Left forelimb (tissue), 1 donor: Measurements from ENCODE around the gene C16orf89.
"Not testable (repeated sequence)": the region's sequence is repeated elsewhere in the genome, so short reads cannot be mapped to it uniquely, and the experiment has no call there.

Experiments
- DNase-seq: peaks from one replicate; pipeline ENCODE4 v3.0.0-alpha.2; 2018; ENCODE audit warnings: low spot score

C16orf89 gene

DNA sequence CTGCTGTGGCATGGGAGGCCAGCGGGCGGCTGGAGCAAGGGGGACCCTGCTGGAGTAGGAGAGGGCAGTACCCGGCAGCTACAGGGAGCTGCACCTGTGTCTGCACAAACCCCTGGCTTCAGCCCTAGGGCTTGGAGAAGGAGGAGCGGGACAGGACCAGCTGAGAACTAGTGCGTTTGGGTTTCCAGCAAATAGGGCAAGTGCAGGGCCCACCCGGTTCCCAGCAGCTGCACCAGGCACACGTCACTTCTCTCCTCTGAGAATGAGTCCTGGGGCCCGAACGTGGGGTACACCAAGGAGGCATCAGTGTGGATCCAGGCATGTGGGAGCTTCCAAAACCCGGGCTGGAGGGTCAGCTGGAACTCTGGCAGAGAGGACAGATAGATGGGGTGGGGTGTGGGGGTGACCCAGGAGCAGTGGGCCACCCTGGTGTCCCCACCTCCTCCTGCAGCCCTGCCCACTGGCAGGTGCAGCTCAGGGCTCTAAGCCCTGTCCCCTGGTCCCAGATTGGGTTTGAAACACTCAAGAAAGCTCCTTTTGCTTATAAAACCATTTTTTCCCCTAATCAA is 5.6 kb downstream of the C16orf89 start:
- no peak for DNase-seq

DNA sequence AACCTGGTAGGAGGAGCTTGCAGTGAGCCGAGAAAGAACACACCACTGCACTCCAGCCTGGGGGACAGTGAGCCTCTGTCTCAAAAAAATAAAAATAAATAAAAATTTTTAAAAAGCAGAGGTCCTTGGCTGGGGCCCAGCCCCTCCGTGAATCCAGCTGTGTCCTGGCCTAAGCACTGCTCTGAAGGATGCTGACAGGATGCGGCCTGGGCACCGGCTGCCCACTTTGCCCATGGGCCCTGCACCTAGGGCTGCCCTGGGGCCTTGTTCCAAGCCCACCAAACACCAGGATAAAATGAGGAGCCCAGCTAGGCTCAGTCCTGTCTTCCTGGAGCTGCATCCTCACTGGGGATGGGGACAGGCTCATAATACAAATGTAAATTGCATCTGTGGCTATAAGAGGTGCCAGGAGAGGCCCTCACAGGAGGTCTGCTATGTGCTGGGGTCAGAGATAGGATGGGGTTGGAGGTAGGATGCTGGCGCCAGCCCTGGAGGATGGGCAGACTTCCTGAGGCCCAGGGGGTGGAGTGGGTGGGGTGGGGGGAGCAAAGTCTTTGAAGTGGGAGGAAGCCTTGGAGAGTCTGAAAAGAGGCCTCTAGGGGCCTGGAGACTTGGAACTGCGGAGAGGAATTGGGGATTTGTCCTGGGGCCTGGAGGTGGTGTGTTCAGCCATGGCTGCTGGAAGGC is 6.2 kb downstream of the C16orf89 start:
- DNase-seq: no peak

DNA sequence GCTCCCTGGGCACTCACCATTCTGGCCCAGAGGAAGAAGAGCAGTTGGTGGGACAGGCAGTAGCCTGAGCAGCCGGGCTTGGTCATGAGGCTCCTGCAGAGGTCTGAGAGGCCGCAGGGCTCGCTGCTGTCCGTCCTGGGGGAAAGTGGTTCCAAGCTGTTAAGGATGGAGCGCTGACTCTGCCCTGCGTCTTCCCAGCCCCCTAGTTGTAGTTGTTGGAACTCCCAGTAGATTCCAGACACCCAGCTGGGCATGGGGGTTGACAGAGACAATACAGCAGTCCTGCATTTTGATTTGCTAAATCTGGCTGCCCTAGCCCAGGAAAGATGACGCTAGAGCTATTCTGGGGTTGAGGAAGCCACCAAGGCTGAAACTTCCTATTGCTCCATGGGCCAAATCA is 7.3 kb downstream of the C16orf89 start:
- no peak for DNase-seq

DNA sequence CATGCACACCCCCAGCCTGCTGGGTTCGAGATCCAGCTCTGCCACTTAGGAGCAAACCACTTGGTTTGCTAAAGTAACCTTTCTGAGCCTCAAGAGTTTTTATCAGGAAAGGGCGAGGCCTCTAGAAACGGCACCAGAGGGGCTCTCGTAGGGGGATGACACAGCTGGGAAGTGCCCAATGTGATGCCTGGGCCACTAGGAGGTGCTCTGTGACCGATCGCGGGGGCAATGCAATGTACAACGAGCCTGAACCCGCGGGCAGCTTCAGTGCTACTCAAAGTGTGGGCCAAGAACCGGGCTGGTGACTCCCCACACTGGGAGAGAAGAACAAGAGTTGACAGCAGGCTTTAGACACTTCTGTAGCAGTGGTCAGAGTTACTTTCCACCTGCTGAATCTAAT is 9.4 kb downstream of the C16orf89 start:
- no peak for DNase-seq

DNA sequence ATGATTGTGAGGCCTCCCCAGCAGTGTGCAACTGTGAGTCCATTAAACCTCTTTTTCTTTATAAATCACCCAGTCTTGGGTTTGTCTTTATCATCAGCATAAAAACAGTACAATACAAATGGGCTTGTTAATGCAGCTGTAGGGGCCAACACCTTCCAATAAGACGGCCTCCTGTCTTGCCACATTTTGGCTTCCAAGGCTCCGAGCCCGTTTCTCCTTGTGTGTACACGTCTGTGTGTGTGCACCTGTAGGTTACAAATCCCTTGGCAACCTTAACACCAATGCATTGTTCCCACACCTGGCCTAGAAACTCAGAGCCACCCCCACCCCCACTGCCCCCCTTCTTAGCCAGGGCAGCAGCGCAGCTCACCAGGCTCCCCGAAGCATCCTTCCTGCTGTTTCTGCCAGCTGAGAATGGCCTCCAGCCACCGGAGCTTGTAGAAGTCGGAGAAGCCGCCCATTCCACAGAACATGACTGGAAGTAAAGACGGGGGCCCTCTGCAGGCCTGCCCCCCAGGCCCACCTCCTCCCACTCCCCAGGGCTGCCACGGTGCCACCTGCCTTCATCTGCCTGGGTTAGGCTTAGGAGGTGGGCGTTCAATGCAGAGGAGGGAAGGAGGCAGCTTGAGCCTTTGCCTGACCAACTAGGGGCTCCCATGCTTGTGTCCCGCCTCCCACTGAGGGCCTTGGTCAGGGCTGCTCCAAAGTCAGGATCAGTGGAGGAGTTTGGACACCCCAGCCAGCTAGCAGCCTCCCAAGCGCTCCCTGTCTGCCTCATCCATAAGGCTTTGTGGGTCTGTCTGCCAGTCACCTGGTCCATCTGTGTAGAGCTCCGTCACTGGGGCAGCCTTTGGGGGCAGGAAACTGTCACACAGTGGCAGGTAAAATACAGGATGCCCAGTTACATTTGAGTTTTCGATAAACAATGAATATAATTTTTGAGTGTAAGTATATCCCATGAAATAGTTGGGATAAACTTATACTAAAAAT is 10.6 kb downstream of the C16orf89 start:
- DNase-seq: no peak

DNA sequence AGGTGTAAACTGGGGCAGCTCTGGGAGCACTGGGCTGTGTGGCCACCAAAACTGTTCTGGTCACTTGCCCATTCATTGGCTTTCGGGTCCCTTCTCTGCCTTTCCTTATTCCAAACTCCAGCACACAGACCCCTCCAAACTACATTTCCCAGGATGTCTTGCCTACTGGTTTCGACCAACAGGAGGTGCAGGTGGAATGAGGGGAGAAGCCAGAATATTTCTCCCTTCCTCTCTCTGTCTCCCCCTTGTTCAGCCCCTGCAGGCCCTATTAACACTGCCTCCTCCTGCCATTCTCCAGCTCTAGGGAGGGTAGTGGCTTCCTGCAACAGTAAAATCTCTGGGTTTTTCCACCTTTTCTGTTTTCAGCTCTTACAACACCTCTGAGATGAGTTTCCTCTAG is 18.8 kb downstream of the C16orf89 start:
- DNase-seq: no peak

DNA sequence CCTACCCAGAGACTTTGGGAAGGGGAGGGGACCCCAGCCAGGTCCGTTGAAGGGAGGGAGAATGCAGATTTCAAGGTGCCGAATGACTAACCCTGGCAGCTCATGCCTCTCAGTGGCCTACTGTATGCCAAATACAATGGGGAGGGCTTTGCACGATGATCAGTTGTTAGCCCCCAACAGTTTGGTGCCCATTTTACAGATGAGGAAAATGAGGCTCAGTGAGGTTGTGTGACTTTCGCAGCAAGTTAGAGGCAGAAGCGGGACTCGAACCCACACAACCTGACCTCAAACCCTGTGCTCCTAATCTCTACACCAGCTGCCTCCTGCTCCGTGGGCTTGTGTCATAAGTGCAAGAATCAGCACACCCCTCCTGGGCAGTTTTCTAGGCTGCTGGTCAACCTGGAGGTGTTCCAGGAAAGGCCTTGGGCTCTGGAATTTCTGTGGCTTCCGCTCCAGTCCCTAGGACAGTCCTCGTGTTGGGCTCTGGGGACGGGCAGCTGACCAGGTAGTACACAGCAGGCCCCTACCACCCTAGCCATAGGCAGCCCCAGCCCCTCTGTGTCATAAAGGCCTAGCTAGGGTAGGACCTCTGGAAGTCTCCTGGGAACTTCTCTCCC is 20.1 kb downstream of the C16orf89 start:
- DNase-seq: no peak

DNA sequence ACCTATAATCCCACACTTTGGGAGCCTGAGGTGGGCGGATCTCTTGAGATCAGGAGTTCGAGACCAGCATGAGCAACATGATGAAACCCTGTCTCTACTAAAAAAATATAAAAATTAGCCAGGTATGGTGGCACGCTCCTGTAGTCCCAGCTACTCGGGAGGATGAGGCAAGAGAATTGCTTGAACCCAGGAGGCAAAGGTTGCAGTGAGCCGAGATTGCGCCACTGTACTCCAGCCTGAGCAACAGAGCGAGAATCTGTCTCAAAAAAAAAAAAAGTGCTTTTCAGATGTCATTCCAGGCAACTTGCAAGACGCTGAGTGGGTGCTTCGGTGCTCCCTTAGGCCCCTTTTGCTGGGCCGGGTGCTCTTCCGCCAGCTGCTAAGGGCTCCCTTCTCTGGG is 21.2 kb downstream of the C16orf89 start:
- DNase-seq: not testable (repeated sequence)

DNA sequence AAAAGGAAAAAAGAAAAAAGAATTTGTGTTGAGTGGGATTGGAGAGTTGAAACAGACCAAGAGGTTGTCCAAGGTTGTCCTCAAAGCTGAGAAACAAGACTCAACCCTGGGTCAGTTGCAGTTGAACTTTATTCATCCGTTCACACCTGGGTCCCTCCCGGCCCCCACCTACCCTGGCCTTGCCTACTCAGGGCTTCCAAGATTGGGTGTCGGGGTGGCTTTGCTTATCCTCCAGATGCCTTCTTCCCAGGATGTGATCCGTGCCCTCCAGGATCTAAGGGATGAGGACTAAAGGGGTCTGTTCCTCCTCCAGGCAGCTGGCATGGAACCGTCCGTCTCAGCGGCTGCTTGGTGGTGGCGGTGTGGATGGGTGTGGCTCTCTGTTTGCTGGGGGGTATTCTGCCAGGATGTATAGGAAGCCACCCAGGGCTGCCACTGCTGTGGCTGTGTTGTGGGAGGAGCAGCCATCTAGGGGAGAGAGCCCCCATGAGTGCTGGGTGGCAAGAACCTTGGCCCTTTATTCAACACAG is 21.7 kb downstream of the C16orf89 start:
- no peak for DNase-seq

DNA sequence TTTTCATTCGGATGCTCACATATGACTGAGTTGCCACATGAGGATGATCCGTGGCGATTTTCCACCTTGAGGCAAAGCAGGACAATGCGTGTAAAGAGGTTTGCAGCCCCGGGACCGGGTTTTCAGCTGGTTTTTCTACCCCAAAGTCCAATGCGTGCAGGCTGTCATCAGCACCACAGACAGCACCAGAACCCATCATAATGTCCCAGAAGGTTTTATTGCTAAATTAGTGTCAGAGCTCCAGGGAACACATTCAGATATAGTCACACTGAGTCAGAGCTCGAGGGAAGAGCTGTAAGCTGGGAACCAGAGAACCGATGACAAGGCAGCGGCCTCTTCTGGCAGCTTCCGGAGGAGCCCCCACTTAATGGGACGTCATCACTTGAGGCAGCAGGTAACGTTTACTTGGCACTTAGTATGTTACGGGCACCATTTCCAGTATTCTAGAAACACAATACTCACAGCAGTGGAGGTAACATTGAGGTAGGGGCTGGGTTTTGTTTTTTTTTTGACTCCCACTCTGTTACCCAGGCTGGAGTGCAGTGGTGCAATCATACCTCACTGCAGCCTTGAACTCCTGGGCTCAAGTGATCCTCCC is 23.1 kb downstream of the C16orf89 start:
- DNase-seq: no peak

DNA sequence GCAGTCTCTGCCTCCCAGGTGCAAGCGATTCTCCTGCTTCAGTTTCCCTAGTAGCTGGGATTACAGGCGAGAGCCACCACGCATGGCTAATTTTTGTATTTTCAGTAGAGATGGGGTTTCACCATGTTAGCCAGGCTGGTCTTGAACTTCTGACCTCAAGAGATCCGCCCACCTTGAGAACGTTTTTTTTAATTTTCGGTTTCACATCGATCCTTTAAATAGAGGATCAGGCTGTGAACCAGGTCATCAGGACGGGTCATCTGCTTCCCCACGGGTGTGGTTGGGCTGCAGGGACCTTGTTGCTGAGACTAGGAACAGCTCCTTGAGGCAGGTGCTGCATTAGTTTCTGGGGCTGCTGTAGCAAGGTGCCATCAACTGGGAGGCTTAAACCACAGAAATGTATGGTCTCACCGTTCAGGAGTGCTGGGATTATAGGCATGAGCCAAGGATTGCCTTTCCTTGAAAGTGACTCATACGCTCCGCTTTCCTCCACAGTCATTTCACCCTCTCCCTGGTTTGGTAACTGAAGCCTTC is 24.1 kb downstream of the C16orf89 start:
- DNase-seq: no peak

DNA sequence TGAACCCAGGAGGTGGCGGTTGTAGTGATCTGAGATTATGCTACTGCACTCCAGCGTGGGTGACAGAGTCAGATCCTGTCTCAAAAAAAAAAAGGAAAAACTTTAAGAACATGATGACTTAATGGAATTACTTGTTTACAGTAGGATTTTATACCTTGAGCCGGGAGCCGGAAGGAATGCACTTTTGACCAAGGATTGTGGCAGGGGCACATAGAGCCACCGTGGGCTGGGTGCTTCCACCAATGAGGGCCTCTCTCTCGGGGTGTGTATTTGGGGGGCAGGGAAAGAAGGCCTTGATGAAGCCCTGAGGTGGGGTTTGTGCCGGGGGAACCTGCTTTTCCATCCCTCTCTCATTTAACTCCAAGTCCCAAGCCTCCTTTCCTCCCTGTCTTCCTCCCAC is 25.3 kb downstream of the C16orf89 start:
- DNase-seq: no peak

DNA sequence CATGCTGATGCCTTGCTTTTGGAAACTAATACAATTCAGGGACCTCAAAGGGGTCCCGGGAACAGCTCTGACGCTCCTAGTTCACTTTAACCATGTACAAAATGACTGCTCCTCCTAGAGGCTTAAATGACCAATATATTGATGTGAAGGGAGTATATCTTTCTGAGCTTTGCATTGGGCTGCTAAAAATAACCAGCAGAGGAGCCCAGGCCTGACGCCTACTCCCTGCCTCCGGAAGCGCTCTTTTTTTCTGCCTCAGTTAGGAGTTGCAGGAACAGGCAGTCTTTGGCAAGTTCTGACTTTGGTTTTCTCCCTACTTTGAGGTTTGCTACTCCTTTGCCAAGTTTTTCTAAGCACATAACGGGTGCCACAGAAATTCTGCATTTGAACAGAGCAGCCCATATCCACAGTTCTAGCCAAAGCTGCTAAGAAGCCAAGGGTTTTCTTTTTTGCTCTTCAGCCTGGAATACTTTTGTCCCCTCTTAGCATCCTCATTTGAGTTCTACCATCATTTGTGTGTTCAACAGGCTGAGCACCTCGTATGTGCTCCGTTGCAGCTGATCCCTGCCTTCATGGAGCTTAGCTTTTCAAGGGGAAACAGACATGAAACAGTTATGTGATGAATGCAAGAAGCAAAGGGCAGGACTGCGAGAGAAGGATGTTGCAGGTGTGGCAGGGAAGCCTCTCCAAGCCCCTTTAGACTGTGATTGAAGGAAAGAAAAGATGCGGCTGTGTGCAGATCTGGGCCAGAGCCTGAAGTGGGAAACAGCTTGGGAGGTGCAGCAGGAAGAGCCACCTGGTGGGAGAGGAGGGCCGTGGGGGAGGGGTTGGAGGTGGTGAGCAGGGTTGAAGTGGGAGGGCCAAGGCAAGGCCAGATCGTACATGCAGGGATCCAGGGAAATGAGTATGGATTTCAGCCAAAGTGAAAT is 29.3 kb downstream of the C16orf89 start:
- no peak for DNase-seq

DNA sequence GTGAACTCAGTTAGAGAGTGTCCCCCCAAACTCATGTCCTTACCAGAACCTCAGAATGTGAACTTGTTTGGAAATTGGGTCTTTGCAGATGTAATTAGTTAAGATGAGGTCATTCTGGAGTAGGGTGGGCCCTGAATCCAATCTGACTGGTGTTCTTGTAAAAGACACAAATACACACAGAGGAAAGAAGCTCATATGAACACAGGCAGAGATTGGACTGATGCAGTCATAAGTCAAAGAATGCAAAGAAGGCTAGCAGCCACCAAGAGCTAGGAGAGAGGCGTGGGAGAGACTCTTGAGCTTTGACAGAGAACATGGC is 29.9 kb downstream of the C16orf89 start:
- DNase-seq: no peak

DNA sequence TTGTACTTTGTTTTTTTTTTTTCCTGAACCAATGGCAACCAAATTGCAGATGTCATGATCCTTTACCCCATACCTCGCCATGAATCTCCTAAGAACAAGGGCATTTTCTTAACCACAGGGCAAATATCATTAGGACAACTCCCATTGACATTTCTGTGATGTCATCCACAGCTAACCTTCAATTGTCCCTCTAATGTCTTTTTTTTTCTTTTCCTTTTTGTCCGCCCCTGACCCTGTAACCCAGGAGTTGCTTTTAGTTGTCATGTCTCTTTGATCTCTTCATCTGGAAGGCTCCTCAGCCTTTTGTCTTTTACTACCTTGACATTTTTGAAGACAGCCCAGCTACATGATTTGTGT is 31.6 kb downstream of the C16orf89 start:
- DNase-seq: no peak

DNA sequence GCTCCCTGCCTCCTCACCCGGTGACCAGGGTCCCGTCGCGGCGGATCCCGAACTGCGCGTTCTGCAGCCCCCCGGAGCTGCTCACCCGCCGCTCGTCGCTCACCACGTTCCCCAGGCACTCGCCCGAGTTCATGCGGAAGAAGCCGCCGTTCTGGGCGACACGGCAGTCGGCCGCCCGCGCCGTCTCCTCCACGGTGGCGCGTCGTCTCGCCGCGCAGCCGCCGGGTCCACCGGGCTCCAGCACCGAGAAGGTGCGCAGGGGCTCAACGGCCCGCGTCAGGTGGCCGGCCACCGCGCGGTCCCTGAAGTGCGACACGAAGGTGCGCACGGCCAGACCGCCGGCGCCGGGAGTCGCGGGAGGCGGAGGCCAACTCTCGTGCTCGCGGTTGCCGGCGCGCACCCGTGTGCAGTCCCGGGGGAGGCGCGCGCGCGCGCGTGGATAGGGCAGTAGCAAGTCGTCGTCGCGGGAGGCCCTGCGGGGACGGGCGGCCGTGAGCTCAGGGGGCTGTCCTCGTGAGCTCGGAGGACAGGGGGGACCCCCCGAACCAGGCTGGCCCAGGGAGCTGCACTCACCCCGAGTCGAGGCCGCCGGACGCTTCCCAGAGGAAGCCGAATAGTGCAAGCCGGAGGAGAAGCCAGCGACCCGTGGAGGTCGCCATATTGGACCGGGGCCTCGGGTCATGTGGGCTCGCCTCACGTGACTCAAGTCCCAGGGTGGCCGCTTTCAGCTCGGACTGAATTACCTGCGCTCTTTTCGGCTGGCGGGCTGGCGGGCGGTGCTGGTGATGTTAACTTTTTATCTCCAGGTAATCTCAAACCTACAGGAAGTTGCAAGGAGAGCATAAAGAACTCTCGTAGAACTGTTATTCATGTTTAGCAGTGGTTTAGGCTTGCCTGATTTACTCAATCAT is 32.2 kb downstream of the C16orf89 start, which contains the start of gene NAGPA:
TSS of gene NAGPA (minus strand) at position 680 of the 911 bp plus-strand sequence. CDS start at position 659, 21 bp downstream.
- peak; percentile 93 for DNase-seq

DNA sequence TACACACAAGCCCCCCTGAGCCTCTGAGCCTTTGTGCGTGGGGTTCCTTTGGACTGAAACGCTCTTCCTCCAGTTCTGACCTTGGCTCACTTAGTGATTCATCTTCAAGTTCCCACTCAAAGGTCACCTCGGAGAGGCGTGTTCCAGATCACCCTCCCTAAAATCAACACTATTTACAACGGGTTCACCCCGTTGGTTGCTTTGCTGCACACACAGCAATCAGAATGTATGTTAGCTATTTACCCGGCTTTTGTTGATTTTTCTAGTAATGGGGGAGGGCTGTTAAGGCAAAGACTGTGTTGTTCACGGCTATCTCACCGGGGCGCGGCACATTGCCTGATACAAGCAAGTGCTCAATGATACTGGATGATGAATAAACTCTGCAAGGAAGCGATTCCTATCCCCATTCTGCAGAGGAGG is 33.0 kb downstream of the C16orf89 start:
- no peak for DNase-seq

DNA sequence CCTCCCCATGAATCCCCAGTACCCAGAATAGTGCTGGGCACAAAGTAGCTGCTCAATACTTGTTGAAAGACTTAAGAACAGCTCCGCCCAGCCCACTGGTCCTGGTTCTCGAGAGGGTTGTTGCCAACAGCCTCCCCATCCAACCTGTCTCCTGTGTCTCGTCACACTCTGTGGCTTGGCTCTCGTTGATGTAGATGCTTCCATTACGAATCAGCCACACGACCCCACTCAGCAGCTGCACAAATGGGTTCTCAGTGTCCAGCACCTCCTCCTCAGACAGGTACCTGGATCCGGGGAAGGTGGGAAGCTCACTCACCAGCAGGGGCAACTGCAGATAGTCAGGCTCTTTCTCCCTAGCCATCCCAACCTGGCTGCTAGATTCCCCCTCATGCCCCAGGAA is 34.2 kb downstream of the C16orf89 start:
- DNase-seq: no peak

DNA sequence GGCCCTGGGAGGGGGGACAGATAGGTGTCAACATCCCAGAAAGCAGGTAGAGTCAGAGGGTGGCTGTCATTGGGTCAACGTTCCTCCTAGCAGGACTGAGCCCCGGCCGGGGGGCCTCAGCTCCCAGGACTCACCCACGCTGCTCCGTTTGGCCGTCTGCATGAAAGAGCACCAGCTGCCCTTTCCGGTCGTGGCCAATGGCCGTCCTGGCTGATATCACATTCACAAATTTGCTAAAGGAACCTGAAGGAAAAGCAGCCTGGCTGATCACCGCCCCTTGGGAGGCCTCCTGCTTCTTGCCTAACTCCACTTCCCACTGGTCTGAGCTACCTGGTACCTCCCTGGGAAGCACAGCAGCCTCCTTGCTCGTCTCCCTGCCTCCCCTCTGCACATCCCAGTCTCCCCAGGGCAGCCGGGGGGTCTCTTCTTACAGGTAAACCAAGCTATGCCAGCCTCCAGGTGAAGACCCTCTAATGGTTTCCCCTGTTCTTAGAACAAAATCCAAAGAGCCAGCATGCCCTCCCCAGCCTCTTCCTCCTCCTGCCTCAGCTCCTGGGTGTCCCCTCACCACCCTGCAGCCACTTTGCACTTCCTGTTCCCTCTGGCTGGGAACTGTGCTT is 35.4 kb downstream of the C16orf89 start:
- DNase-seq: no peak
